Activated T-helper 2 cell treated with anti-CD3 and anti-CD28 coated beads, Interferon-gamma antibody, Interleukin-2, Interleukin-4, amounts not matched to agents 10 μg/mL and 5 μg/mL and 100 μg/mL, durations not matched to agents 14 hours and 24 hours and 36 hours (primary cell): Measurements from ENCODE around the gene TP53I11. TPM values are rescaled to one million over a fixed set of nuclear protein-coding genes. Genes with fewer than 3 reads are reported as not detected.

Experiments used
- DNase-seq: peaks from one replicate; pipeline ENCODE4 v3.0.0; 2021; ENCODE audit warnings: low spot score
- H3K27ac Mint-ChIP-seq: one replicate; pipeline ENCODE4 v1.8.0; 2021; ENCODE audit warnings: mixed read lengths
- H3K27me3 Mint-ChIP-seq: one replicate; pipeline ENCODE4 v1.8.0; 2021; ENCODE audit warnings: low read depth, mixed read lengths
- H3K36me3 Mint-ChIP-seq: one replicate; pipeline ENCODE4 v1.8.0; 2021; ENCODE audit warnings: low read depth, mixed read lengths
- H3K4me1 Mint-ChIP-seq: one replicate; pipeline ENCODE4 v1.8.0; 2021; ENCODE audit warnings: low read depth, mixed read lengths
- H3K4me3 Mint-ChIP-seq: one replicate; pipeline ENCODE4 v1.8.0; 2021; ENCODE audit warnings: low read depth, mild to moderate bottlenecking, moderate library complexity, mixed read lengths
- H3K9me3 Mint-ChIP-seq: one replicate; pipeline ENCODE4 v1.8.0; 2021; ENCODE audit warnings: mixed read lengths
- intact Hi-C: fragments of 100-400 bp; cut with micrococcal nuclease; formaldehyde crosslinking; loops from one replicate; pipeline ENCODE4 v1.15.1; 2023
- total RNA-seq: library from RNA; stranded (reverse); gene quantifications from 2 replicates; pipeline ENCODE4 v1.2.3, GENCODE V29; 2022

The TP53I11 gene
- total RNA-seq, 1 donor from 2014 or later = 5.0 TPM

GRCh38 chr11:44947114-44947513, 3.6 kb downstream of the TP53I11 start:
- H3K27me3 Mint-ChIP-seq = peaks cover 32% of the 10 kb centered on the region
- H3K27ac Mint-ChIP-seq = no peak overlapping the region
- no peaks in the 10 kb centered on the region for H3K36me3 Mint-ChIP-seq
- no peaks in the 10 kb centered on the region for H3K9me3 Mint-ChIP-seq
- H3K4me3 Mint-ChIP-seq = no peak overlapping the region
- peaks cover 10% of the 10 kb centered on the region for H3K4me1 Mint-ChIP-seq
- DNase-seq = no peak
- intact Hi-C loops = no loop called here

GRCh38 chr11:44946263-44946662, 4.4 kb downstream of the TP53I11 start:
- Mint-ChIP-seq H3K9me3 (no peaks in the 10 kb centered on the region), H3K36me3 (no peaks in the 10 kb centered on the region), H3K27me3 (peaks cover 27% of the 10 kb centered on the region), H3K4me1 (peaks cover 10% of the 10 kb centered on the region), H3K27ac (no peak overlapping the region), H3K4me3 (no peak overlapping the region)
- intact Hi-C loops = no loop called here
- no peak for DNase-seq

- H3K27ac Mint-ChIP-seq = no peak overlapping the region
Observed at GRCh38 chr11:44945666-44946065, 5.0 kb downstream of the TP53I11 start.

GRCh38 chr11:44944853-44945235, 5.8 kb downstream of the TP53I11 start:
- Mint-ChIP-seq H3K9me3 (no peaks in the 10 kb centered on the region), H3K36me3 (no peaks in the 10 kb centered on the region), H3K4me1 (peaks cover 10% of the 10 kb centered on the region), H3K4me3 (no peak overlapping the region), H3K27me3 (peaks cover 23% of the 10 kb centered on the region), H3K27ac (no peak overlapping the region)
- intact Hi-C loops = no loop called here
- no peak for DNase-seq

More at GRCh38 chr11:44945666-44946065, 5.0 kb downstream of the TP53I11 start:
- Mint-ChIP-seq H3K9me3 (no peaks in the 10 kb centered on the region), H3K27me3 (peaks cover 23% of the 10 kb centered on the region), H3K4me3 (no peak overlapping the region), H3K4me1 (peaks cover 10% of the 10 kb centered on the region), H3K36me3 (no peaks in the 10 kb centered on the region)
- DNase-seq = no peak
- intact Hi-C loops = no loop called here

GRCh38 chr11:44944181-44944852, 6.4 kb downstream of the TP53I11 start:
- Mint-ChIP-seq H3K4me1 (peaks cover 10% of the 10 kb centered on the region), H3K27ac (no peak overlapping the region), H3K4me3 (no peak overlapping the region), H3K36me3 (no peaks in the 10 kb centered on the region), H3K9me3 (no peaks in the 10 kb centered on the region), H3K27me3 (peaks cover 22% of the 10 kb centered on the region)
- DNase-seq = no peak
- intact Hi-C loops = no loop called here

DNA sequence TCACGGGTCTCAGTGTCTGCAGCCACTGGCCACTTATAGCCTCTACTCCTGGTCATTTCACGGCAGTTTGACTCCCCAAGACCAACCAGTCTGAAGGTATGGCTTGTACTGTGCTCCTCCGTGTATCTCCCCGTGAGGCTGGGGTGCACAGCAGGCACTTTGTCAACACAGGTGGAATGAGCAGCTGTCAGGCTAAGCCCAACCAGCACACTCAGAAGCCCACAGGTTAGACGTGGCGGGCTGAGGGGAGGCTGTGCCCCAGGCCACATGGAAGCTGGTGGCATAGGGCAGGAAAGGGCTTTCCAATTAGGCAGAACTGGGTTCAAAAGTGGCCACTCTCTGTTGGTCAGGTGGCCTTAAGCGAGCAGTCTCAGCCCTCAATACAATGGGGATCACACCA, 7.0 kb downstream of the TP53I11 start:
- no peak overlapping the region for H3K27ac Mint-ChIP-seq
- peaks cover 8% of the 10 kb centered on the region for H3K4me1 Mint-ChIP-seq
- no peak for DNase-seq
- no peaks in the 10 kb centered on the region for H3K9me3 Mint-ChIP-seq
- intact Hi-C loops = no loop called here
- H3K27me3 Mint-ChIP-seq = peaks cover 16% of the 10 kb centered on the region
- H3K4me3 Mint-ChIP-seq = no peak overlapping the region
- H3K36me3 Mint-ChIP-seq = no peaks in the 10 kb centered on the region

GRCh38 chr11:44943118-44943517, 7.6 kb downstream of the TP53I11 start:
- Mint-ChIP-seq H3K9me3 (no peaks in the 10 kb centered on the region), H3K4me1 (peaks cover 7% of the 10 kb centered on the region), H3K4me3 (no peak overlapping the region), H3K27ac (no peak overlapping the region), H3K27me3 (peaks cover 10% of the 10 kb centered on the region), H3K36me3 (no peaks in the 10 kb centered on the region)
- no peak for DNase-seq
- intact Hi-C loops = no loop called here

- no peak for DNase-seq
- H3K36me3 Mint-ChIP-seq = no peaks in the 10 kb centered on the region
- H3K27me3 Mint-ChIP-seq = peaks cover 3% of the 10 kb centered on the region
- no peak overlapping the region for H3K27ac Mint-ChIP-seq
- H3K4me3 Mint-ChIP-seq = no peak overlapping the region
- no peaks in the 10 kb centered on the region for H3K9me3 Mint-ChIP-seq
- H3K4me1 Mint-ChIP-seq = peaks cover 7% of the 10 kb centered on the region
- intact Hi-C loops = no loop called here
Observed at GRCh38 chr11:44942029-44942955, 8.4 kb downstream of the TP53I11 start.

DNA sequence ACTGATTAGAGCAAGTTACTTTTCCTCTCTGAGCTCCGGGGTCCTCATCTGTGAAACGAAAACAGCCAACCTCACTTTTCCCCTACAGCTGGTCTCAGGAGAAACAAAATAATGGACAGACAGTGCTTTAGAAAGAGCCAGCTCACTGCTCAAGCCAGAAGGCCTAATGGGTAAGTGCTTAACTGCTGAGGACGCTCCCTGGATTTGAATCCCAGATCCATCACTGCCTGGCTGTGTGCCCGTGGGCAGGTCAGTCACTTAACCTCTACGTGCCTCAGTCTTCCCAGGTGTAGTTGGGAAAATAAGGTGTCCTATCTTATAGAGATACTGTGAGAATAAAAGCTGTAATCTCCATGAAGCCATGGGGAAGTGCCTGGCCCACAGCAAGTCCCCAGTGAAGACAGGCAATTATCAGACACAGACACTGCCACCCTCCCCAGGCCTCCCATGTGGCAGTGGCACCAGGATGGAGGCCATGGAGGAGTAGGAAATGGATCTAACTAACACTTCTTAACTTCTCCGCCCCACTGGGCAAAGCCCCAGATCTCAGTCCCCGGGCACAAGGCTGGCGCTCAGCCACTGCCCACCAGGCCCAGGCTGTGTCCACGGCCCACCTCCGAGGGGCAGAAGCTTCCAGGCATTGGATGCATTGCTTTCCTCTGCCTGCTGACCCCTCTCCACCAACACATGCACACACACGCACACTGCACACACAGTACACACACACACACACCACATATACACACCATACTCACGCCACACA, 9.2 kb downstream of the TP53I11 start:
- Mint-ChIP-seq H3K4me3 (no peak overlapping the region), H3K4me1 (peaks cover 7% of the 10 kb centered on the region), H3K36me3 (no peaks in the 10 kb centered on the region), H3K9me3 (no peaks in the 10 kb centered on the region), H3K27me3 (no peaks in the 10 kb centered on the region), H3K27ac (no peak overlapping the region)
- intact Hi-C loops = no loop called here
- no peak for DNase-seq

GRCh38 chr11:44940835-44941234, 9.8 kb downstream of the TP53I11 start:
- Mint-ChIP-seq H3K36me3 (no peaks in the 10 kb centered on the region), H3K4me1 (peaks cover 7% of the 10 kb centered on the region), H3K27ac (no peak overlapping the region), H3K4me3 (no peak overlapping the region), H3K9me3 (no peaks in the 10 kb centered on the region), H3K27me3 (no peaks in the 10 kb centered on the region)
- DNase-seq = no peak
- intact Hi-C loops = no loop called here

GRCh38 chr11:44940404-44940803, 10.3 kb downstream of the TP53I11 start:
- Mint-ChIP-seq H3K4me1 (peaks cover 7% of the 10 kb centered on the region), H3K27me3 (no peaks in the 10 kb centered on the region), H3K4me3 (no peak overlapping the region), H3K36me3 (no peaks in the 10 kb centered on the region), H3K27ac (no peak overlapping the region), H3K9me3 (no peaks in the 10 kb centered on the region)
- no peak for DNase-seq
- intact Hi-C loops = no loop called here

GRCh38 chr11:44939673-44940395, 10.8 kb downstream of the TP53I11 start:
- no peak overlapping the region for H3K27ac Mint-ChIP-seq
- no peaks in the 10 kb centered on the region for H3K27me3 Mint-ChIP-seq
- H3K4me1 Mint-ChIP-seq = peaks cover 7% of the 10 kb centered on the region
- no peak overlapping the region for H3K4me3 Mint-ChIP-seq
- no peaks in the 10 kb centered on the region for H3K9me3 Mint-ChIP-seq
- intact Hi-C loops = loop anchor here (5.0 kb wide), 1 partner anchor 392 kb away; no protein-coding TSS in a partner anchor
- no peaks in the 10 kb centered on the region for H3K36me3 Mint-ChIP-seq
- DNase-seq = no peak
